ENCODE measurements around the gene ZFHX3. TPM values are rescaled to one million over a fixed set of nuclear protein-coding genes. Genes with fewer than 3 reads are reported as not detected.

The ZFHX3 gene
- polyA plus RNA-seq, 1 donor: 24.3 TPM

GRCh38 chr16:72875291-72876031 lies 172.5 kb downstream of the ZFHX3 start:
- no peak for DNase-seq

- DNase-seq: no peak
Observed at GRCh38 chr16:72873853-72874252, 174.1 kb downstream of the ZFHX3 start.

GRCh38 chr16:72873044-72873443 lies 174.9 kb downstream of the ZFHX3 start:
- peak; percentile 53 for DNase-seq

- no peak for DNase-seq
Observed at GRCh38 chr16:72865835-72866234, 182.1 kb downstream of the ZFHX3 start.

GRCh38 chr16:72865258-72865657 lies 182.7 kb downstream of the ZFHX3 start:
- DNase-seq: no peak

- DNase-seq: no peak
Observed at GRCh38 chr16:72864130-72864833, 183.6 kb downstream of the ZFHX3 start.

GRCh38 chr16:72862090-72862489 lies 185.8 kb downstream of the ZFHX3 start:
- no peak for DNase-seq

- DNase-seq: no peak
Observed at GRCh38 chr16:72860726-72861562, 187.0 kb downstream of the ZFHX3 start.

- no peak for DNase-seq
Observed at GRCh38 chr16:72859581-72859980, 188.3 kb downstream of the ZFHX3 start.

GRCh38 chr16:72858665-72859493 lies 189.0 kb downstream of the ZFHX3 start:
- DNase-seq: no peak

- no peak for DNase-seq
Observed at GRCh38 chr16:72857834-72858664, 189.9 kb downstream of the ZFHX3 start.

GRCh38 chr16:72856797-72857196 lies 191.1 kb downstream of the ZFHX3 start:
- no peak for DNase-seq

GRCh38 chr16:72854267-72854959 lies 193.5 kb downstream of the ZFHX3 start:
- no peak for DNase-seq

- DNase-seq: no peak
Observed at GRCh38 chr16:72853575-72854266, 194.2 kb downstream of the ZFHX3 start.

GRCh38 chr16:72852421-72852820 lies 195.5 kb downstream of the ZFHX3 start:
- no peak for DNase-seq

- DNase-seq: peak; percentile 50
Observed at GRCh38 chr16:72850853-72851252, 197.1 kb downstream of the ZFHX3 start.

GRCh38 chr16:72850021-72850420 lies 197.9 kb downstream of the ZFHX3 start:
- no peak for DNase-seq

- DNase-seq: peak; percentile 84
Observed at GRCh38 chr16:72848759-72849664, 198.9 kb downstream of the ZFHX3 start.

GRCh38 chr16:72848028-72848400 lies 199.9 kb downstream of the ZFHX3 start:
- no peak for DNase-seq
